CD4-positive, CD25-positive, alpha-beta regulatory T cell (primary cell): ENCODE measurements around the gene KRT33A. TPM values are rescaled to one million over a fixed set of nuclear protein-coding genes. Genes with fewer than 3 reads are reported as not detected.

Source experiments
- ATAC-seq, 2 donors: fragments of 150-1000 bp; cut with Tn5 transposase; one replicate each; pipeline ENCODE4 v1.10.0; 2021; ENCODE audit warnings: low read depth in 2 of 2, moderate number of reproducible peaks in 2 of 2, moderate library complexity in 1 of 2
- DNase-seq, 3 donors: peaks; one replicate each; pipeline versions ENCODE4 v3.0.0 to v3.0.0-alpha.2; 2012 to 2022; ENCODE audit warnings: mixed read lengths in 1 of 3
- H3K27ac ChIP-seq: one replicate; pipeline ENCODE4 v1.7.0; 2013; ENCODE audit warnings: mild to moderate bottlenecking, low read length; ENCODE audit not compliant: insufficient read depth, poor library complexity, severe bottlenecking
- H3K27me3 ChIP-seq: one replicate; pipeline ENCODE4 v1.7.0; 2013; ENCODE audit warnings: low read length; ENCODE audit not compliant: control insufficient read depth, insufficient read depth
- H3K36me3 ChIP-seq: one replicate; pipeline ENCODE4 v1.7.0; 2013; ENCODE audit warnings: mild to moderate bottlenecking, low read length, moderate library complexity; ENCODE audit not compliant: control insufficient read depth, insufficient read depth
- H3K4me1 ChIP-seq: 2 replicates; pipeline ENCODE4 v1.7.0; 2013; ENCODE audit warnings: mild to moderate bottlenecking, low read length; ENCODE audit not compliant: insufficient read depth, control insufficient read depth, poor library complexity, severe bottlenecking
- H3K4me3 ChIP-seq: one replicate; pipeline ENCODE4 v1.7.0; 2013; ENCODE audit warnings: low read depth, mild to moderate bottlenecking, low read length, moderate library complexity
- H3K9me3 ChIP-seq, 2 experiments: 1 replicate in 1 of 2; 2 replicates in 1 of 2; pipeline ENCODE4 v1.7.0; 2013; ENCODE audit warnings: low read length in 2 of 2, mild to moderate bottlenecking in 1 of 2, moderate library complexity in 1 of 2; ENCODE audit not compliant: control insufficient read depth in 2 of 2
- H3K27ac Mint-ChIP-seq, 3 donors: one replicate each; pipeline ENCODE4 v1.8.0; 2020 to 2022; ENCODE audit warnings: mild to moderate bottlenecking in 3 of 3, mixed read lengths in 3 of 3, moderate library complexity in 2 of 3
- H3K27me3 Mint-ChIP-seq: one replicate; pipeline ENCODE4 v1.8.0; 2022; ENCODE audit warnings: mild to moderate bottlenecking, mixed read lengths
- H3K36me3 Mint-ChIP-seq: one replicate; pipeline ENCODE4 v1.8.0; 2020; ENCODE audit warnings: mixed read lengths
- H3K4me1 Mint-ChIP-seq, 4 donors: one replicate each; pipeline ENCODE4 v1.8.0; 2020 to 2022; ENCODE audit warnings: mixed read lengths in 4 of 4, mild to moderate bottlenecking in 1 of 4
- H3K4me3 Mint-ChIP-seq, 4 donors: one replicate each; pipeline ENCODE4 v1.8.0; 2020 to 2022; ENCODE audit warnings: mild to moderate bottlenecking in 4 of 4, mixed read lengths in 4 of 4, moderate library complexity in 3 of 4
- H3K9me3 Mint-ChIP-seq, 7 donors: one replicate each; pipeline ENCODE4 v1.8.0; 2020 to 2022; ENCODE audit warnings: mixed read lengths in 7 of 7, mild to moderate bottlenecking in 3 of 7, moderate library complexity in 2 of 7
- polyA plus RNA-seq, 4 donors: library from polyadenylated mRNA; unstranded; fragments of 300-500 nt; fragmentation: Illumina TruSeq; gene quantifications; one replicate each; pipeline ENCODE4 v1.2.3, GENCODE V29; 2021
- total RNA-seq: library from RNA; stranded (reverse); gene quantifications from one replicate; pipeline ENCODE4 v1.2.3, GENCODE V29; 2022

The KRT33A gene
- total and polyA plus RNA-seq, 5 donors from 2014 or later = not detected

GRCh38 chr17:41343029-41343428, 7.6 kb downstream of the KRT33A start:
- no peak for ATAC-seq
- peak overlapping the region in 1 of 4 donors; percentile 5 for H3K4me3 Mint-ChIP-seq
- H3K9me3 ChIP-seq = peaks cover 0 to 3% of the 10 kb centered on the region in 2 experiments

GRCh38 chr17:41340934-41341861, 9.4 kb downstream of the KRT33A start:
- Mint-ChIP-seq H3K27ac (peak overlapping the region; percentile 95 to 98 (median 95)), H3K4me3 (peak overlapping the region in 3 of 4 donors; percentile 52 to 71 (median 65)), H3K4me1 (peaks cover 33 to 57% (median 44%) of the 10 kb centered on the region in 4 donors), H3K9me3 (peaks cover 0 to 16% (median 2%) of the 10 kb centered on the region in 7 donors), H3K27me3 (no peaks in the 10 kb centered on the region), H3K36me3 (no peaks in the 10 kb centered on the region)
- Histone ChIP-seq H3K4me1 (peaks cover 40% of the 10 kb centered on the region), H3K27me3 (no peaks in the 10 kb centered on the region), H3K4me3 (peak overlapping the region; percentile 61), H3K36me3 (no peaks in the 10 kb centered on the region), H3K27ac (peak overlapping the region; percentile 80), H3K9me3 (peaks cover 0 to 3% of the 10 kb centered on the region in 2 experiments)
- DNase-seq (peak in 2 of 3 donors; percentile 61 to 66), ATAC-seq (peak in 1 of 2 donors; percentile 39)

More at GRCh38 chr17:41343029-41343428, 7.6 kb downstream of the KRT33A start:
- H3K4me1 ChIP-seq = peaks cover 37% of the 10 kb centered on the region
- Mint-ChIP-seq H3K4me1 (peaks cover 33 to 52% (median 42%) of the 10 kb centered on the region in 4 donors), H3K9me3 (peaks cover 0 to 16% (median 2%) of the 10 kb centered on the region in 7 donors), H3K36me3 (no peaks in the 10 kb centered on the region), H3K27ac (peak overlapping the region in 1 of 3 donors; percentile 17), H3K27me3 (no peaks in the 10 kb centered on the region)
- no peak for DNase-seq
- no peaks in the 10 kb centered on the region for H3K27me3 ChIP-seq
- H3K27ac ChIP-seq = no peak overlapping the region
- H3K36me3 ChIP-seq = no peaks in the 10 kb centered on the region
- no peak overlapping the region for H3K4me3 ChIP-seq

GRCh38 chr17:41340494-41340893, 10.1 kb downstream of the KRT33A start:
- H3K27me3 ChIP-seq = no peaks in the 10 kb centered on the region
- DNase-seq (no peak), ATAC-seq (no peak)
- H3K4me1 ChIP-seq = peaks cover 43% of the 10 kb centered on the region
- peak overlapping the region; percentile 80 for H3K27ac ChIP-seq
- peak overlapping the region; percentile 52 to 71 (median 62) for H3K4me3 Mint-ChIP-seq
- H3K9me3 ChIP-seq = peaks cover 0 to 3% of the 10 kb centered on the region in 2 experiments
- peak overlapping the region; percentile 61 for H3K4me3 ChIP-seq
- no peaks in the 10 kb centered on the region for H3K36me3 Mint-ChIP-seq
- H3K27ac Mint-ChIP-seq = peak overlapping the region; percentile 95 to 98 (median 95)
- H3K4me1 Mint-ChIP-seq = peaks cover 33 to 63% (median 44%) of the 10 kb centered on the region in 4 donors
- H3K36me3 ChIP-seq = no peaks in the 10 kb centered on the region
- H3K9me3 Mint-ChIP-seq = peaks cover 0 to 16% (median 2%) of the 10 kb centered on the region in 7 donors
- no peaks in the 10 kb centered on the region for H3K27me3 Mint-ChIP-seq

- no peaks in the 10 kb centered on the region for H3K27me3 Mint-ChIP-seq
- H3K4me1 ChIP-seq = peaks cover 48% of the 10 kb centered on the region
- H3K9me3 Mint-ChIP-seq = peaks cover 0 to 16% (median 2%) of the 10 kb centered on the region in 7 donors
- peak overlapping the region; percentile 95 to 98 (median 95) for H3K27ac Mint-ChIP-seq
- H3K27ac ChIP-seq = peak overlapping the region; percentile 80
- H3K9me3 ChIP-seq = peaks cover 0 to 3% of the 10 kb centered on the region in 2 experiments
- H3K4me1 Mint-ChIP-seq = peaks cover 33 to 72% (median 44%) of the 10 kb centered on the region in 4 donors
- peak overlapping the region; percentile 51 for H3K4me3 ChIP-seq
- H3K36me3 Mint-ChIP-seq = no peaks in the 10 kb centered on the region
- ATAC-seq = no peak
- H3K4me3 Mint-ChIP-seq = peak overlapping the region; percentile 39 to 72 (median 68)
- no peaks in the 10 kb centered on the region for H3K36me3 ChIP-seq
- no peak for DNase-seq
- H3K27me3 ChIP-seq = no peaks in the 10 kb centered on the region
Observed at GRCh38 chr17:41339571-41340172, 11.0 kb downstream of the KRT33A start.

GRCh38 chr17:41338961-41339485, 11.6 kb downstream of the KRT33A start:
- peak overlapping the region; percentile 51 to 72 (median 68) for H3K4me3 Mint-ChIP-seq
- H3K27ac Mint-ChIP-seq = peak overlapping the region; percentile 95 to 98 (median 95)
- Histone ChIP-seq H3K4me3 (peak overlapping the region; percentile 51), H3K36me3 (no peaks in the 10 kb centered on the region), H3K27ac (peak overlapping the region; percentile 80), H3K27me3 (no peaks in the 10 kb centered on the region), H3K9me3 (peaks cover 0 to 3% of the 10 kb centered on the region in 2 experiments), H3K4me1 (peaks cover 51% of the 10 kb centered on the region)
- H3K27me3 Mint-ChIP-seq = no peaks in the 10 kb centered on the region
- peaks cover 0 to 16% (median 2%) of the 10 kb centered on the region in 7 donors for H3K9me3 Mint-ChIP-seq
- ATAC-seq (peak; percentile 64 to 66), DNase-seq (peak; percentile 18 to 81 (median 23))
- peaks cover 33 to 74% (median 45%) of the 10 kb centered on the region in 4 donors for H3K4me1 Mint-ChIP-seq
- H3K36me3 Mint-ChIP-seq = no peaks in the 10 kb centered on the region

GRCh38 chr17:41335747-41336146, 14.9 kb downstream of the KRT33A start:
- H3K27ac Mint-ChIP-seq = peak overlapping the region in 2 of 3 donors; percentile 33 to 81

More at GRCh38 chr17:41335747-41336146, 14.9 kb downstream of the KRT33A start:
- H3K9me3 Mint-ChIP-seq = no peaks in the 10 kb centered on the region
- H3K27me3 Mint-ChIP-seq = no peaks in the 10 kb centered on the region
- Histone ChIP-seq H3K9me3 (no peaks in the 10 kb centered on the region), H3K4me3 (no peak overlapping the region), H3K36me3 (no peaks in the 10 kb centered on the region), H3K27me3 (no peaks in the 10 kb centered on the region), H3K27ac (no peak overlapping the region), H3K4me1 (peaks cover 38% of the 10 kb centered on the region)
- DNase-seq (no peak), ATAC-seq (no peak)
- peaks cover 23 to 54% (median 30%) of the 10 kb centered on the region in 4 donors for H3K4me1 Mint-ChIP-seq
- no peak overlapping the region for H3K4me3 Mint-ChIP-seq
- H3K36me3 Mint-ChIP-seq = no peaks in the 10 kb centered on the region
